Type B pancreatic cell (in vitro differentiated cells): ENCODE results near the gene MYO3B. TPM values are rescaled to one million over a fixed set of nuclear protein-coding genes. Genes with fewer than 3 reads are reported as not detected.

Experiments
- DNase-seq: peaks from one replicate; pipeline ENCODE4 v3.0.0; 2021; ENCODE audit warnings: mixed read lengths; ENCODE audit not compliant: unreplicated experiment; ENCODE audit errors: extremely low spot score
- H3K27ac Mint-ChIP-seq: 2 replicates; pipeline ENCODE4 v1.8.0; 2021; ENCODE audit warnings: mild to moderate bottlenecking, mixed read lengths
- H3K27me3 Mint-ChIP-seq: 2 replicates; pipeline ENCODE4 v1.8.0; 2021; ENCODE audit warnings: mixed read lengths
- H3K36me3 Mint-ChIP-seq: 2 replicates; pipeline ENCODE4 v1.8.0; 2021; ENCODE audit warnings: mixed read lengths
- H3K4me1 Mint-ChIP-seq: one replicate; pipeline ENCODE4 v1.8.0; 2021; ENCODE audit warnings: mixed read lengths; ENCODE audit not compliant: unreplicated experiment
- H3K4me3 Mint-ChIP-seq: 2 replicates; pipeline ENCODE4 v1.8.0; 2021; ENCODE audit warnings: mild to moderate bottlenecking, mixed read lengths
- H3K9me3 Mint-ChIP-seq: 2 replicates; pipeline ENCODE4 v1.8.0; 2021; ENCODE audit warnings: mixed read lengths
- total RNA-seq: library from RNA; stranded (reverse); gene quantifications from 2 replicates; pipeline ENCODE4 v1.2.1, GENCODE V29; 2021; ENCODE audit warnings: low replicate concordance
- TF ChIP-seq, protein P1 (sequence below): fragments of 200-600 bp; sonication (generic); conservative IDR thresholded peaks from 2 replicates; pipeline ENCODE4 v1.5.0; 2021; ENCODE audit warnings: antibody characterized with exemption, mild to moderate bottlenecking

The MYO3B gene
- total RNA-seq, 1 donor from 2014 or later, result 0.46 TPM

DNA sequence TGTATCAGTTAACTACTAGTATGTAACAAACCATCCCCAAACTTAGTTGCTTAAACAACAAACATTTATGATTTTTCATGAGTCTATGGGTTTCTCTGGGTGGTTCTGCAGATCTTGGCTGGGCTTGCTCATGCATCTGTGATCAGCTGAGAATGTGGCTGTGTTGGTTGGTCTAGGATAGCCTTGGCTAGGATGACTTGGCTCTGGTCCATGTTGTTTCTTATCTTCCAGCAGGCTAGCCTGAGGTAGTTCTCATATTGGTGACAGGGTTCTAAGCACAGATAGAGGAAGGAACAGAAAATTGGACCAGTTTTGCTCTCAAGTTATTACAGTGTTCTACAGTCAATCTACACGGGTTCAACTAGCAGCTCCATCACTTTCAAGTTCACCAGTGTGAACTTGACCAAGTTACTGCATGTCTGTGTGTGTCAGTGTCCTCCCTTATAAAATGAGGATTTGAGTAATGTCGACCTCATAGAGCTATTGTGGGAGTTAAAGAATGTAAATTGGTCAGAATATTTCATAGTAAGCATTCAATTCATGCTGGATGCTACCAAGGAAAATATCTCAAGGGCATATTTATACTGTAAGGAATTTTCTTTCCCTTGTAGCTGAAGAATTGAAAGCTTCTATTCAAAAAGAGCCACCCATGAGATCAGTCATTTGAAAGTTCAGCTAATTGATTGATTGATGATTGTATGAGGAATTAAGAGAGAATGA, 65.3 kb downstream of the MYO3B start:
- TF ChIP-seq, protein P1, sequence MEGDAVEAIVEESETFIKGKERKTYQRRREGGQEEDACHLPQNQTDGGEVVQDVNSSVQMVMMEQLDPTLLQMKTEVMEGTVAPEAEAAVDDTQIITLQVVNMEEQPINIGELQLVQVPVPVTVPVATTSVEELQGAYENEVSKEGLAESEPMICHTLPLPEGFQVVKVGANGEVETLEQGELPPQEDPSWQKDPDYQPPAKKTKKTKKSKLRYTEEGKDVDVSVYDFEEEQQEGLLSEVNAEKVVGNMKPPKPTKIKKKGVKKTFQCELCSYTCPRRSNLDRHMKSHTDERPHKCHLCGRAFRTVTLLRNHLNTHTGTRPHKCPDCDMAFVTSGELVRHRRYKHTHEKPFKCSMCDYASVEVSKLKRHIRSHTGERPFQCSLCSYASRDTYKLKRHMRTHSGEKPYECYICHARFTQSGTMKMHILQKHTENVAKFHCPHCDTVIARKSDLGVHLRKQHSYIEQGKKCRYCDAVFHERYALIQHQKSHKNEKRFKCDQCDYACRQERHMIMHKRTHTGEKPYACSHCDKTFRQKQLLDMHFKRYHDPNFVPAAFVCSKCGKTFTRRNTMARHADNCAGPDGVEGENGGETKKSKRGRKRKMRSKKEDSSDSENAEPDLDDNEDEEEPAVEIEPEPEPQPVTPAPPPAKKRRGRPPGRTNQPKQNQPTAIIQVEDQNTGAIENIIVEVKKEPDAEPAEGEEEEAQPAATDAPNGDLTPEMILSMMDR, result no peak
- no peaks in the 10 kb centered on the region for H3K9me3 Mint-ChIP-seq
- DNase-seq, result no peak
- H3K4me3 Mint-ChIP-seq, result no peak overlapping the region
- no peaks in the 10 kb centered on the region for H3K4me1 Mint-ChIP-seq
- H3K36me3 Mint-ChIP-seq, result no peaks in the 10 kb centered on the region
- H3K27ac Mint-ChIP-seq, result no peak overlapping the region
- H3K27me3 Mint-ChIP-seq, result peaks cover 25% of the 10 kb centered on the region

DNA sequence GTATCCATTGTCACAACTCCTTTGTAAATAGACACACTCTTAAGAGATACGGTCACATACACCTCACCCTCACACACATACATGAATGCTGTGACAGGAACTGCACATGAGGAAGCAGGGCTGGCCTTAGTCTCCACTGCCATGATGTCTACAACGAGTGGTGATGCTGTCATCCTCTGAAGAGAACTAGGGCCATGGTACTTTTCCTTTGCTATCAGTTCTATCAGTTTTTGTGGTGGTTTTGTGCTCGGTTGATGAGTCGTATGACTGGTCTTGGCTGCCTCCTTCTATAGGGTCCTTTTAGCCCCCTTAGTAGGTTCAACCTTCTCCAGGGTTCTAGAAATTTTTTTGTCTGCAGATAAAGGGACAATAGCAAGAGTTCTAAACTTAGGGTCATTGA, 66.0 kb downstream of the MYO3B start:
- DNase-seq, result no peak
- Mint-ChIP-seq H3K27ac (no peak overlapping the region), H3K27me3 (peaks cover 25% of the 10 kb centered on the region), H3K4me1 (no peaks in the 10 kb centered on the region), H3K4me3 (no peak overlapping the region), H3K9me3 (no peaks in the 10 kb centered on the region), H3K36me3 (no peaks in the 10 kb centered on the region)
- TF ChIP-seq, protein P1, result no peak

DNA sequence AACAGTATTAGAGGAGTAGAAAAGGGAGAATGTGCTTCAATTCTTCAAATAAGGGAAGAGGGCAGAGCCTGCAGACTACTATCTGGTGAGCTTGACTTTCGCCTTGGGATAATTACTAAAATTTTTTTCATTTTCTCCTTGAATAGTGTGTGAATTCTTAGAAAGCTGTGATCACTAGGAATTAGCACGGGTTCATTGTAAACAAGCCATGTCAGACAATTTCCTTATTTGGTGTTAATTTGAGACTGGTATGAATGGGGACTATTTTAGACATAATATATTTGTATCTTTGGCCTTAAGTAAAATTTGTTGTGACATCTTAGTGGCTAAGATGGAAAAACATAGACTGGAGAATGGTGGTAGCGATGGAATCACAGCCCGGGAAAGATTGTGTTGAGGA, 66.6 kb downstream of the MYO3B start:
- Mint-ChIP-seq H3K27me3 (peaks cover 25% of the 10 kb centered on the region), H3K9me3 (no peaks in the 10 kb centered on the region), H3K36me3 (no peaks in the 10 kb centered on the region), H3K27ac (no peak overlapping the region), H3K4me3 (no peak overlapping the region), H3K4me1 (no peaks in the 10 kb centered on the region)
- no peak for DNase-seq
- TF ChIP-seq, protein P1, result no peak

DNA sequence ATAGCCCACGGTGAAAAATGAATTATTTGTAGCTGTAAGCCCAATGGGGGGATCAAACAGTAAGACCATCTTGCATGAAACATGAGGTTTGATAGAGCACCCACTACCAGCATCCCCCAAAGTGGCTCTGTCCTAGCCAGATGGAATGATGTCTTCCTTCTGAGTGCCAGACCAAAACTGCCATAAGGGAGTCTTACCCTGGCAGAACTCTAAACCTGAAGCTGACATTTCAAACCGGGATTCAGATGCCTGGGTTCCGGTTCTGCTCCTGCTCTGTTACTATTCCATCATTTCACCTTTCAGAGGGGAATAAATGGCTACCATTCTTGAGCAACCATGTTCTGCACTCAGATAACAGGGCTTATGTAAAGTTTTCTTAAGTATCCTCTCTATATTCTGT, 67.4 kb downstream of the MYO3B start:
- Mint-ChIP-seq H3K9me3 (no peaks in the 10 kb centered on the region), H3K4me1 (no peaks in the 10 kb centered on the region), H3K27ac (no peak overlapping the region), H3K4me3 (no peak overlapping the region), H3K36me3 (no peaks in the 10 kb centered on the region), H3K27me3 (peaks cover 25% of the 10 kb centered on the region)
- DNase-seq, result no peak
- TF ChIP-seq, protein P1, result no peak

DNA sequence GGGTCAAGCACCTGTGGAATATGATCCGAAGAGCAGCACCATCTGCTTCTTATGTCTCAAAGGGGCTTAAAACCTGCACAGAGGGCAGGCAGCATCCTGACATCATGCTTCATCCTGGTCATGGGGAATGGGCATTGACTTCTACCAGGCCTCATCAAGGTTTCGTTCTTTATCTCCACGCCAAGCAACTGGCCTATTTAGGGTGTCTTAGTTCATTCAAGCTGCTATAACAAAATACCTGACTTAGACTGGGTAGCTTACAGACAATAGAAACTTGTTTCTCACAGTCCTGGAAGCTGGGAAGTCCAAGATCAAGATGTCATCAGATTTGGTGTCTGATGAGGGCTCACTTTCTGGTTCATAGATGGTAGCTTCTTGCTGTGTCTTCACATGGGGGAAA, 69.4 kb downstream of the MYO3B start:
- no peak for DNase-seq

More for the DNA sequence above, 69.4 kb downstream of the MYO3B start:
- TF ChIP-seq, protein P1, result no peak
- no peaks in the 10 kb centered on the region for H3K9me3 Mint-ChIP-seq
- H3K4me3 Mint-ChIP-seq, result no peak overlapping the region
- H3K27me3 Mint-ChIP-seq, result peaks cover 22% of the 10 kb centered on the region
- H3K27ac Mint-ChIP-seq, result no peak overlapping the region
- H3K36me3 Mint-ChIP-seq, result no peaks in the 10 kb centered on the region
- H3K4me1 Mint-ChIP-seq, result no peaks in the 10 kb centered on the region
